WTC11 (cell line): ENCODE results near the gene HMMR. TPM values are rescaled to one million over a fixed set of nuclear protein-coding genes. Genes with fewer than 3 reads are reported as not detected.

ENCODE experiments used
- ATAC-seq: fragments of 200-7000 bp; cut with Tn5 transposase; 2 replicates; pipeline ENCODE4 v1.10.0; 2021; ENCODE audit warnings: mild to moderate bottlenecking, moderate library complexity
- CTCF ChIA-PET: fragments of 300-600 bp; sonication (Branson Sonifier 250); formaldehyde crosslinking; loops from one replicate; lab custom pipeline; 2021; ENCODE audit warnings: antibody characterized with exemption; lab: Charles Lee
- POLR2A ChIA-PET: fragments of 350-600 bp; sonication (Branson Sonifier 250); formaldehyde crosslinking; loops from one replicate; lab custom pipeline; 2021; ENCODE audit warnings: antibody characterized with exemption; lab: Charles Lee
- DNase-seq: peaks from one replicate; pipeline ENCODE4 v3.0.0; 2021; ENCODE audit warnings: low spot score
- H3K27ac Mint-ChIP-seq: 2 replicates; pipeline ENCODE4 v1.8.0; 2021; ENCODE audit warnings: mixed read lengths
- H3K27me3 Mint-ChIP-seq: 2 replicates; pipeline ENCODE4 v1.8.0; 2021; ENCODE audit warnings: low read depth, mild to moderate bottlenecking, moderate library complexity, mixed read lengths
- H3K36me3 Mint-ChIP-seq: 2 replicates; pipeline ENCODE4 v1.8.0; 2021; ENCODE audit warnings: mixed read lengths
- H3K4me1 Mint-ChIP-seq: 2 replicates; pipeline ENCODE4 v1.8.0; 2022; ENCODE audit warnings: mixed read lengths
- H3K4me3 Mint-ChIP-seq: 2 replicates; pipeline ENCODE4 v1.8.0; 2021; ENCODE audit warnings: mild to moderate bottlenecking, moderate library complexity, mixed read lengths
- H3K9me3 Mint-ChIP-seq: 2 replicates; pipeline ENCODE4 v1.8.0; 2021; ENCODE audit warnings: mixed read lengths
- AR ChIP-seq: fragments of 250-450 bp; sonication (Bioruptor Pico); IDR thresholded peaks from 2 replicates; pipeline ENCODE4 v1.9.0; 2021; ENCODE audit warnings: mild to moderate bottlenecking
- ATF3 ChIP-seq: sonication (generic); formaldehyde crosslinking; conservative IDR thresholded peaks from 2 replicates; pipeline ENCODE4 v1.8.1; 2022; ENCODE audit warnings: mild to moderate bottlenecking, missing genetic modification reagents
- CDX4 ChIP-seq: fragments of 250-450 bp; sonication (Bioruptor Pico); IDR thresholded peaks from 2 replicates; pipeline ENCODE4 v1.9.0; 2021; ENCODE audit warnings: moderate library complexity, mild to moderate bottlenecking, inconsistent platforms, borderline replicate concordance
- ELF4 ChIP-seq: sonication (generic); formaldehyde crosslinking; IDR thresholded peaks from 2 replicates; pipeline ENCODE4 v1.8.1; 2022; ENCODE audit warnings: low read depth, mild to moderate bottlenecking, moderate library complexity, missing genetic modification reagents
- ESRRA ChIP-seq: sonication (generic); formaldehyde crosslinking; IDR thresholded peaks from 2 replicates; pipeline ENCODE4 v1.8.1; 2022; ENCODE audit warnings: mild to moderate bottlenecking, missing genetic modification reagents, borderline replicate concordance
- FOXP4 ChIP-seq: sonication (generic); formaldehyde crosslinking; IDR thresholded peaks from 2 replicates; pipeline ENCODE4 v1.8.0; 2022; ENCODE audit warnings: mild to moderate bottlenecking, missing genetic modification reagents
- GRHL2 ChIP-seq: fragments of 250-450 bp; sonication (Bioruptor Pico); IDR thresholded peaks from 2 replicates; pipeline ENCODE4 v1.8.0; 2022; ENCODE audit warnings: mild to moderate bottlenecking, moderate library complexity; ENCODE audit not compliant: insufficient replicate concordance, severe bottlenecking
- NFE2L1 ChIP-seq: sonication (generic); formaldehyde crosslinking; IDR thresholded peaks from 2 replicates; pipeline ENCODE4 v1.8.1; 2023; ENCODE audit warnings: missing genetic modification reagents
- SMAD3 ChIP-seq: sonication (generic); formaldehyde crosslinking; IDR thresholded peaks from 2 replicates; pipeline ENCODE4 v1.8.0; 2022; ENCODE audit warnings: missing genetic modification reagents, mild to moderate bottlenecking, borderline replicate concordance
- STAT6 ChIP-seq: sonication (generic); formaldehyde crosslinking; conservative IDR thresholded peaks from 2 replicates; pipeline ENCODE4 v1.8.1; 2023; ENCODE audit warnings: mild to moderate bottlenecking, low read depth, missing genetic modification reagents, moderate library complexity
- ZNF281 ChIP-seq: sonication (generic); formaldehyde crosslinking; IDR thresholded peaks from 2 replicates; pipeline ENCODE4 v1.8.0; 2023; ENCODE audit warnings: mild to moderate bottlenecking, missing genetic modification reagents
- ZNF416 ChIP-seq: fragments of 250-450 bp; sonication (Bioruptor Pico); IDR thresholded peaks from 2 replicates; pipeline ENCODE4 v1.9.0; 2021; ENCODE audit warnings: mild to moderate bottlenecking, inconsistent platforms
- ZNF512 ChIP-seq: sonication (generic); formaldehyde crosslinking; IDR thresholded peaks from 2 replicates; pipeline ENCODE4 v1.8.1; 2022; ENCODE audit warnings: missing genetic modification reagents, borderline replicate concordance
- total RNA-seq: library from RNA; stranded (reverse); gene quantifications from 3 replicates; pipeline ENCODE4 v1.2.3, GENCODE V29; 2021

Gene HMMR
- total RNA-seq, 1 experiment from 2014 or later: 78.5 TPM

GRCh38 chr5:163512526-163512925 lies 52.1 kb downstream of the HMMR start (continued):
- no peak for TF ChIP-seq FOXP4 (CRISPR knock-in tag)
- no peak for TF ChIP-seq ATF3 (CRISPR knock-in tag)
- no peak for TF ChIP-seq GRHL2
- no peak for TF ChIP-seq NFE2L1 (CRISPR knock-in tag)
- no peak for TF ChIP-seq ZNF512
- TF ChIP-seq SMAD3 (CRISPR knock-in tag): no peak
- no peak for TF ChIP-seq STAT6 (CRISPR knock-in tag)
- no peak for TF ChIP-seq ZNF281 (CRISPR knock-in tag)
- no peak for TF ChIP-seq AR (CRISPR knock-in tag)
- no peak for TF ChIP-seq CDX4 (CRISPR knock-in tag)
- TF ChIP-seq ESRRA: no peak
- no peak for TF ChIP-seq ELF4 (CRISPR knock-in tag)

- Mint-ChIP-seq H3K36me3 (peaks cover 21% of the 10 kb centered on the region), H3K27ac (no peak overlapping the region), H3K4me1 (no peaks in the 10 kb centered on the region), H3K4me3 (no peak overlapping the region), H3K9me3 (peaks cover 20% of the 10 kb centered on the region), H3K27me3 (no peaks in the 10 kb centered on the region)
- ChIA-PET POLR2A (no interaction called here), CTCF (no interaction called here)
- ATAC-seq (no peak), DNase-seq (no peak)
- TF ChIP-seq NFE2L1 (CRISPR knock-in tag) (no peak), ZNF416 (CRISPR knock-in tag) (peak; percentile 65; the same call in 1 of the 2 replicates)
Observed at GRCh38 chr5:163525096-163525495, 64.7 kb downstream of the HMMR start.
